VCaP (cell line): ENCODE results near the gene PEF1.

Source experiments
- H3K27ac ChIP-seq: fragments of 450-650 bp; 2 replicates; pipeline ENCODE4 v1.5.1; 2017
- TF ChIP-seq, protein P1 (sequence below): fragments of 450-650 bp; conservative IDR thresholded peaks from 2 replicates; pipeline ENCODE4 v1.5.1; 2017; ENCODE audit warnings: mild to moderate bottlenecking, moderate library complexity

PEF1 gene

DNA sequence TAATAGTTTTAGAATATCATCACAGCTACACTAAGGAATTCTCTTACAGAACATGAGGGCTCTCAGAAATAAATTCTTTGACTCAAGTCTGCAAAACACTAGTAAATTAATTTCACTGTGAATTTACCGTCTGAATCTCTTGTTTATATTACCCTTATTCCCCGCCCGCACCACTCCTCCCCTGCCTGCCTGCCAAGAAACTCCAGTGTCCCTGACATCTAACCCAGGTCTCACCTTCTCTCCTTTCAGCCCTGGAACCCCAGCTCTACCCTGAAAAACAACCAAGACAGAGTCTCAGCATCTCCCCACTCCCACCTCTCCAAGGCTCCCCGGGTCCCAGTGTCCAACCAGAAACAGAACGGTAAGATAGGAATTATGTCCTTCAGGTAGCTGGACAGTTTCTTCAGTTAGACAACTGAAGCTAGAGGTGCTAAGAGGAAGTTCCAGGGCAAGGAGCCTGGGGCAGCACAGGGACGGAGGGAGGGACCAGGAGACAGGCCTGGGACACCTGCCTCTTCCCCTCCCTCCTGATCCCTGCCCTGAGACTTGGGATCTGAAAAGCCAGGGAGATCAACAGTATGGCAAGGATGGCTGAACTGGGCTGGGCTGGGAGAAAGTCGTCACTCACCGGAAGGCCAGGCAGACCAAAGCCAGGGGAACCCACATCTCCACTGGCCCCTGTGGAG, 43.7 kb upstream of the PEF1 start:
- TF ChIP-seq, protein P1, sequence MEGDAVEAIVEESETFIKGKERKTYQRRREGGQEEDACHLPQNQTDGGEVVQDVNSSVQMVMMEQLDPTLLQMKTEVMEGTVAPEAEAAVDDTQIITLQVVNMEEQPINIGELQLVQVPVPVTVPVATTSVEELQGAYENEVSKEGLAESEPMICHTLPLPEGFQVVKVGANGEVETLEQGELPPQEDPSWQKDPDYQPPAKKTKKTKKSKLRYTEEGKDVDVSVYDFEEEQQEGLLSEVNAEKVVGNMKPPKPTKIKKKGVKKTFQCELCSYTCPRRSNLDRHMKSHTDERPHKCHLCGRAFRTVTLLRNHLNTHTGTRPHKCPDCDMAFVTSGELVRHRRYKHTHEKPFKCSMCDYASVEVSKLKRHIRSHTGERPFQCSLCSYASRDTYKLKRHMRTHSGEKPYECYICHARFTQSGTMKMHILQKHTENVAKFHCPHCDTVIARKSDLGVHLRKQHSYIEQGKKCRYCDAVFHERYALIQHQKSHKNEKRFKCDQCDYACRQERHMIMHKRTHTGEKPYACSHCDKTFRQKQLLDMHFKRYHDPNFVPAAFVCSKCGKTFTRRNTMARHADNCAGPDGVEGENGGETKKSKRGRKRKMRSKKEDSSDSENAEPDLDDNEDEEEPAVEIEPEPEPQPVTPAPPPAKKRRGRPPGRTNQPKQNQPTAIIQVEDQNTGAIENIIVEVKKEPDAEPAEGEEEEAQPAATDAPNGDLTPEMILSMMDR = no peak
- no peak overlapping the region for H3K27ac ChIP-seq

DNA sequence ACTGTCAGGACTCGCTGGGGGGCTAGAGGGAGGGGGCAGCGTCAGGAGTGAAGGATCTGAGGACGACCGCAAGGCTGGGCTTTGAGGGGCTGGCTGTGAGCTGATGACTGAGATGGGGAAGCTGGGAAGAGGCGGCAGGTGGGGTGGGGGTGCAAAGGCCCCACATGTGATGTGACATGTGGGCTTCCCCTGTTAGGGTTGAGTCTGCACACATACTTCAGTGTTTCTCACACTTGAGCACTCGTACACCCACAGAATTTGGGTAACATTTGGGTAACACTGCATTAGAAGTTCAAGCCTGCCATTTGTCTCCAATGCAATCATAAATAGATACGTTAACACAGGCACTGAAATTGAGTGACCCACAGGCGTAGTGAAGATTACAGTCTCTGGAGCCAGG, 42.9 kb upstream of the PEF1 start:
- TF ChIP-seq, protein P1 = no peak
- no peak overlapping the region for H3K27ac ChIP-seq

DNA sequence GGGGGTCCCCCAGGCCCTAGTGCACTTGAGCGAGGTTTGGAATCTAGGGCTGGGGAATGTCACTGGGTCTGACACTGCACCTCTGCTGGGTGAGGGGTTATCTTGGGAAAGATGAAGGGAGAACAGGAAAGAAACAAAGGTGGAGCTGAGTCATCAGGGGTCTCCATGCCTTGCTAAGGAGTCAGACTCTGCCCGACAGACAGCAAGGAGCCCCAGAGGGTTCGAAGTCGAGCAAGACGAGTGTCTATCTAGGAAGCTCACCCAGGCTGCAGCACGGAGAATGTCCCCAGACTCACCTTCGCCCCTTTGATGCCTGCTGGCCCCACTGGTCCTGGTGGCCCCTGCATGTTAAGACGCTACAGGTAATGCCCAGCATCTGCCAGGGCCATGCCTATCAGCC, 41.1 kb upstream of the PEF1 start:
- TF ChIP-seq, protein P1 = no peak
- H3K27ac ChIP-seq = no peak overlapping the region

DNA sequence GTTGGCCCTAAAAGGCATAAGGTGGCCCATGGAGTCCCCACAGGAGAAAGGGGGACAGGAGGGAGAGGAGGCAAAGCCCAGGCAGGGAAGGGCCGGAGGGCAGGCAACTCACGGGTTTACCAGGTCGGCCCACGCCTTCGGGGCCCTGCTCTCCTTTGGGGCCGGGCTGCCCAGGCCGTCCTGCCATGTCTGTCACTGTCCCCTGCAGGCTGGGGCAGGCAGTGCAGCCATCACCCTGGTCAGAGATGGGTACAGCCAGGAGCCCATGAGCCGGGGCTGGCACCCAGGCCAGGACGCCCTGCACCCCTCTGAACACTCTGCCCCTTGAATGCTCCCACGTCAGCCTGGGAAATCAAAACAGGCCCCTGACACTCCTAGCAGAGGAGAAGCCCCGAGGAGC, 39.3 kb upstream of the PEF1 start:
- no peak overlapping the region for H3K27ac ChIP-seq
- TF ChIP-seq, protein P1 = peak; percentile 58

DNA sequence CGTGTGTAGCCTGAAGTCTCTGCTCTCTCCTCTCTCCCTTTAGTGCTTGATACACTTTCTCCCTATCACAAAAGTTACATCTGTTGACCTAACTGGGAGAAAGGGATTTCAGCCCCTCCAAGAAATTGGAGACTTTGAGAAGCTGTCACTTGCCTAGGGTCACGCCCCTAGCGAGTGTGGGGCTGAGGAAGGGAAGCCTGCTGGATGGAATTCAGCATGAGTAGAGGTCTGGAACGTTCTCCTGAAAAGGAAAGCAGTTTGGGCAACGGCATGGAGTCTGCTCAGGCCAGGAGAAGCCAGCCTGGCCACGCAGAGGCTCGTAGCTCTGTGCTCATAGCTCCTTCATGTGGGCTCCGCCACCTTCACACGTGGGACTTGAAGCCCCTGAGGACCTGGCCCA, 36.7 kb upstream of the PEF1 start:
- TF ChIP-seq, protein P1 = no peak

DNA sequence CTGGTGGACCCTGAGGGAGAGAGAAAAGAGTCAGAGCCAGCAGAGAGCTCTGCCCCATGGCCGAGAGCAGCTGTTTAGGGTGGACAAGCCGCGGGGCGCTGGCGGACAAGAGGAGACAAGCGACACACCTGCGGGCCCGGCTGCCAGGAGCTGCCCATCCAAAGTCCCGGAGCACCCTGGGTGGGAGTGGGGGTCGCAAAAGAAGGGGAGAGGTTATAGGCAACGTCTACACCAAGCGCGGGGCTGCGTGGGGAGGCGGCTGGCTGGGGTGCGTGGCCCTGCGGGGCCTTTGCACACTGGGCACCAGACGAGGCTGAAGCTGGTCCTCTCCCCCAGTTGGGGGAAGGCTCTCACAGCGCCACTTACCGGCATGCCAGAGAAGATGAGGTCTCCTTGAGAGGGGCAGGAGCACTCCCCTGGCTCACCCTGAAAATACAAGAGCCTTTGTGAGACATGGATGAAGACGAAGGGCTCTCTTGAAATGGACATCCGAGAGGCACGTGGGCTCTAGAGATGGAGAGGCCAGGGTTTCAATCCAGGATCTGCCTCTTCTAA, 35.1 kb upstream of the PEF1 start:
- no peak overlapping the region for H3K27ac ChIP-seq
- TF ChIP-seq, protein P1 = no peak

More for the DNA sequence above, 36.7 kb upstream of the PEF1 start:
- H3K27ac ChIP-seq = no peak overlapping the region

DNA sequence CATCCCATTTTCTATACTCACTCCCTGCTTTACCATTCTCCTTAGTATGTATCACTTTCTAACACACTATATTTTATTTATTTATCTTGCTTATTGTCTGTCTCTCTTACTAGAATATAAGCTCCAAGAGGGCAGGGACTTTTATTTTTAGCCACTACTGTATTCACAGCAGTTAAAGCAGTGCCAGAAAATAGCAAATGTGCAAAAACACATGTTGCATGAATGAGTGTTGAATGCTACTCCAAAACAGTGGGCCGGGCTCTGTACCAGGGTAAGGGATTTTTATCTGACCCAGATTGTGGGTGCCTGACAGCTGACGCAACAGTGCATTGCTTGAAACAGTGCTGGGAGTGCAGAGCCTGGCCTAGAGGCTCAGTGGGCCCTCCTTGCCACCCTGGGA, 34.4 kb upstream of the PEF1 start:
- TF ChIP-seq, protein P1 = no peak
- no peak overlapping the region for H3K27ac ChIP-seq
